Stimulated activated CD4-positive, alpha-beta T cell treated with anti-CD3 and anti-CD28 coated beads, Interleukin-1b, Interleukin-23, amount 100 ng/mL, for 1 hour (primary cell): Measurements from ENCODE around the gene PURB.
"Not testable (repeated sequence)": the region's sequence is repeated elsewhere in the genome, so short reads cannot be mapped to it uniquely, and the experiment has no call there.

ENCODE experiments used
- DNase-seq, 2 donors: peaks; one replicate each; pipeline ENCODE4 v3.0.0-alpha.2; 2020; ENCODE audit warnings: low read depth in 2 of 2

PURB gene

DNA sequence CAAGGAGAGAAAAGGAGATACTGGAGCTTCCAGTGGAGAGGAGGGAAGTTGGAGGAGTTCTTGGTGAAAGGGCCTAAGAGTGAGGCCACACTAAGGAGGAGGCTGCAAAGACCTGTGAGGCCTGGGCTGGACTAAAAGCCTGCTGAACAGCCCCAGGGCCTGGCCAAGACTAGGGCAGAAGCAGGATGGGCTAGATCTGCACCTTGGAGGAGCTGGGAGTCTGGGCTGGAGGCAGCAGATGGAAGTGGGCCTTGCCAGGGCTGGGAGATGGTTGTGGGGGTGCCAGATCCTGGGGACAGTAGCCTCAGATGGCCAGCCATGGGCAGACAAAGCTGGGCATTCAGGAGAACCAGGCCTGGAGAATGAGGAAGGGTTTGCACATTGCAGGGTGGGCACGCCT, 6.5 kb upstream of the PURB start:
- no peak for DNase-seq

DNA sequence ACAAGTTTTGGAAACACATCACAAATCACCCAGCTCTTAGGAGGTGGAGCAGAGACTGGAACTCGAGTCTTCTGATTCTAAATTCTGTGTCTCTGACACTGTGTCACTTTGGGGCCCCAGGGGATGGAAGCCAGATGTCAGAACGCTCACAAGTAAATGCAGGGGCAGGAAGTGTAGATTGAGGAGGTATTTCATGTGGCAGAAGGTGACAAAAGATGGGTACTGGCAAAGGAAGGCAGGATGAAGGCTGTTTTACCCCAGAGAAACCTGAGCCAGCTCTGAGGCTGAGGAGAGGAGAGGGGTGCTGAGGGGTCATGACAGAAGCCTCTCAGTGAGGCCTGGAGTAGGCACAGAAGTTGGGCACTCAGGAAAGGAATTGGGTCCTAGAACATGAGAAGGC, 6.0 kb upstream of the PURB start:
- no peak for DNase-seq

DNA sequence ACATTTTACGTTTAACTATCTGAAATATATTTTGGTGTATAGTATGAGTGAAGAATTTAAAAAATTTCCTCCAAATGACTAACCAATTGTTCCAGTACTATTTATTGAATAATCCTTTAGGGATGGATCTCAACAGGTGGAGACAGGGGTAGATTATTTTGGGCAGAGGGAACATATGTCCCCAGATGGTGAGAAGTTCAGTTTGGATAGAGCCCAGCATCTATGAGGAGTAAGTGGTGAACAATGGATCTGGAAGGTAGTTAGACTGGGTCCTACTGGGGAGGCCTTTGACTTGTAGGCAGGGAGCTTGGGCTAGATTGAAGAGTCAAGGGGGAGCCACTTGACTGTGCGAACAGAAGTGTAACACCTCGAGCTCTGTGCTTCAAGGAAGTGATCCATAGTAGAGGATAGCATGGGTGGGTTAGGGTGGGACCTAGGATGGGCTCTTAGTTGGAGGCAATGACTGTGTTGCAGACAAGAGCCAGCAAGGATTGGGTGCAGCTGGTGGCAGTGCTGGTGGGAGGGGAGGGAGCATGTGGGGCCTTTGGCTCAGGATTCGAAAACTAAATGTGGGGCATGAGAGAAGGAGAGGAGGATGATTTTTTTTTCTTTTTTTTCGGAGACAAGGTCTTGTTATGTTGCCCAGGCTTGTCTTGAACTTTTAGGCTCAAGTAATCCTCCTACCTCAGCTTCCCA, 3.9 kb upstream of the PURB start:
- DNase-seq, result no peak

DNA sequence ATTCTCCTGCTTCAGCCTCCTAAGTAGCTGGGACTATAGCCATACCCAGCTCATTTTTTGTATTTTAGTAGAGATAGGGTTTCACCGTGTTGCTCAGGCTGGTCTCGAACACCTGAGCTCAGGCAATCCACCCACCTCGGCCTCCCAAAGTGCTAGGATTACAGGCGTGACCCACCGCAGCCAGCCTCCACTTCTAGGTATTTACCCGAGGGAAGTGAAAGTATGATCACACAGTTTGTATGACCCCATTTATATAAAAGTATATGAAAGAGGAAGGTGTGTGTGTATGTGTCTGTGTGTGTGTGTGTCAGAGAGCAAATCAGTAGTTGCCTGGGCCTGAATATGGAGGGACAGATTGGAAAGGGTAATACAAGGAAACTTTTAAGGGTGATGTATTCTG, 2.0 kb upstream of the PURB start:
- DNase-seq, result no peak

DNA sequence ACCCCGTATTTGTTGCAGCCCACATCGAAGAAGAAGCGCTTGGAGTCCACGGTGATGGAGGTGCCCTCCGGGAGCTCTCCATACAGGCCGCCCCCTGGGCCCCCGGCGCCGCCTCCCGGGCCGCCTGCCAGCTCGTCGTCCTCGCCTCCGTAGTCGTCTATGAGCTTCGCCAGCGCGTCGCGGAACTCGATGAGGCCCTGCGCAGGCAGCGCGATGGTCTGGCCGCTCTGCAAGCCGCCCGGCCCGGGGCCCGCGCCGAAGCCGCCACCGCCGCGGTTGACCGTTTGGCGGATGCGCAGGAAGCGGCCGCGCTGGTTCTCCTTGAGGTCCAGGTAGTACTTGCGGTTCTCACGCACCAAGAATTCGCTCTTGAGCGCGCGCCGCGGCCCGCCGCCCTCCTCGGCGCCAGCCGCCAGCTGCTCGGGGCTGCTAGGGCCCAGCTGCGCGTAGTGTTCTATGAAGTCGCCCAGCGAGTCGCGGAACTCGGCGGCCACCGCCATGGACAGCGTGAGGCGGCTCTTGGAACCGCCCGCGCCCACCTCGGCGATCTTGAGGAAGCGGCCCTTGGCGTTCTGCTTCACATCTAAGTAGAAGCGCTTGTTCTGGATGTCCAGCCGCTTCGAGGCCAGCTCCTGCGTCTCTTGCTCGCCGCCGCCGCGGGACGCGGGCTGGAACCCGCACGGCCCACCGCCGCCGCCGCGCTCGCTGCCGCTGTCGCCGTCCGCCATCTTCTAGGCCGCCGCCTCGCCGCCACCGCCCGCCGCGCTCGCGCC, 523 bp downstream of the PURB start:
- DNase-seq, result peak in 1 of 2 donors; percentile 10

DNA sequence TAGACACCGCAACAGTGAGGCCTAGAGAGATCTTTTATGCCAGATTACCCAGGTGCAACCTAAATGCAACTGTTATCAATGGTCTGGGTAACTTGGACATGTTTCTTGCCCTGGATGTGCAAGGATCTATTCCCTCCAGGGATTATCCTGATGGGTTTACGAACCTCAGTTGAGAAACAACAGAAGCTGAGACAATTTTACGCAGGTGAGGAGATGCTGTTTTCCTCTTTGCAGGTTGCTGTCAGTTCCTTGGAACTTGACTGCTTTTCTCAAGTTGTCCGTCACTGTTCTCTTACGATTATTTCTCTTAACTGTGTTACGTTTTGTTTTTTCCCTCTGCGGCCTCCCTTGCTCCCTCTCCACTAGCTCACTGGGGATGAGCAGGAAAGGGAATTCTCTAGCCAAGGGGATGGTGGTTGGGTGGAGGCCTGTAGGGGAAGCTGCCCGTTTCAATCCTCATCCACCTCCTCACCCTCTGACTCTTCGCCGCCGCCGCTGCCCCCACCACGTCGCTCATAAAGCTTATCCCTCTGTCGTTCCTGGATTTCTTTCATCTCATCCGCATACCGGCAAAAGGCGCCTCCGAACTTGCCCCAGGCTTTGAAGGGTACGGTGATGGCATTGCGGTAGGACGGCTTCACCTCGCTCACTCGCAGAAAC, 1.2 kb downstream of the PURB start:
- DNase-seq, result no peak

DNA sequence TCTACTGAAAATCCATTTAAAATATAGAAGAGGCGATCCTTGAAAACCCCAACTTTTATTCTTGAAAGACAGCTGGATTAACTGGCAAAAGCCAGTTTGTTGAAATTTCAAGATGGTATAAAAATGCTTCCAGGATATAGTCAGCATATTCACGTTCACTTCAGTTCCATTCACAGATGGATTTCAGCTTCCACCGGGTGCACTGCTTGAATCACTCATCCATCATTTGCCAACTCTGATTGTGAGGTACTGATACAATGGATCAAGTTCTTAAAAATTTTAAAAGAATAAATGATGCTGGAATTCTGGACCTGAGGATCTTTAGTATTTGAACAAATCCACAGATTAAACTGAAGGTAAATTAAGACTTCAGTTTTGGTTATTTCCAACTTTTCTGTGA, 2.4 kb downstream of the PURB start:
- DNase-seq, result no peak

DNA sequence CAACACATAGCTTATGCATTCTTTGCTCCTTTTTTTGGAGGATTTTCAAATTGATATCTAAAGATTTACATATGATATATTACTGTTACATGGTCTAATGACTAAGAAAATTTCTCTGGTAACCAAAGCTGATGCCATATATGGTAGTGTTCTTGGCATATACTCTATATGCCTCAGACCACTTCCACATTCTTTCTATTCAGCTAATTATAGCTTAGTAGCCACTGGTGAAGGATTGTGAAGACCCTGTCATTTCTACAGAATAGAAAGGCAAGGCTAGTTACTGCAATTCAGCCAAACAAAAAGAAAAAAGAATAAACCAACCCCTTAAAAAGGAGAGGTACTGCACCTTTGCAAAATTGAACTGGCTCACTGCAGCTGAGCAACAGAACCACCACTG, 3.7 kb downstream of the PURB start:
- DNase-seq, result no peak

DNA sequence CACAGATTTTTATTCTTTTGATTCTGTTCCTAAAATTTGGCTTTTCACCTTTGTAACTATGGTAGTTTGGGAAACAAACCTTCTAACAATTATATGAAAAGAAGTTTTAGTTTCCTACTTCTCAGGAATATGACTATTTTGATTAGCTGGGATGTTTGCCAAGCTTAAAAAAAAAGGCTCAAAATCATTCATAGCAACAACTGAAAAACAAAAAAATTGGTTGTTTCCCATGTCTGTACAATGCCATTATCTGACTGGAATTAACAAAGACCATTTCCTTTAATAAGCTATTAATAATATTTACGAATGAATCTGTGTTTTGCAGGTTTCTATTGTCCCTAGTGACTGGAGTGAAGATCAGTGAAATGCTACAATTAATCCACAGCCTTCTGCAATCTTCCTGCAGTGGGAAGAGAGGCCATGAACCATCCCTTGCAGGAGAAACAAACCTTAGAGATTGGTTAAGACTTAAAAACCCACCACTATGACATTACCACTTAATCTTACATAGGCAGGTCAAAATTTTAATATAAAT, 4.2 kb downstream of the PURB start:
- no peak for DNase-seq

DNA sequence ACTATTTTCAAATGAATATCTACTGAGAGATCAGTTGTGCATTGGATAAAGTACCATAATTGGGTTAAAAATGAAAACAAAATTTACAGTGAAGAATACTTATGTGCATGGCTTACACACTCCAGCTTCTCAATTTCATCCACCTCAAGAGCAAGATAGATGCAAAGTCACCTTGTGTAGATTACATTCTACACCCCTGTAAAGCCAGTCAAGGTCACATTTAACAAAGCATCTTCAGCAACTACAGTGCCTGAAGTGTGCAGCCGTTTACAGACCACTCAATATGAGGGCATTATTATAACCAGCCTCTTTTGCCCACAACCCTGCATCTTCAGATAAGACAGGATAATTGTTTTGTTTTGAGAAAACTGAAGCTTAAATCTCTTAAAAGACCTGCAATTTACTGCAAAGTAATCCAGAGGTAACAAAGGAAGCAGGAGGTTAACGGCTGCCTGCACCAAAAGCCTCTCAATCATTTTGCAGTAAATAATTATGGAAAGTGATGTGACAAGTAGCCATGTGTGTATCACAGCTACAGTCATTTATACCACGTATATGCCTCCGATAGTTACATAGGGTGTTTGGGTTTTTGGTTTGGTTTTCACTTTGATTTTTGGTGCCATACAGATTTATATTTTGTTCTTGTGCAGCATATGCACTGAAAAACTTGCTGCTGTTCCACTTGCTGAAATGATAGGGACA, 4.9 kb downstream of the PURB start:
- no peak for DNase-seq

DNA sequence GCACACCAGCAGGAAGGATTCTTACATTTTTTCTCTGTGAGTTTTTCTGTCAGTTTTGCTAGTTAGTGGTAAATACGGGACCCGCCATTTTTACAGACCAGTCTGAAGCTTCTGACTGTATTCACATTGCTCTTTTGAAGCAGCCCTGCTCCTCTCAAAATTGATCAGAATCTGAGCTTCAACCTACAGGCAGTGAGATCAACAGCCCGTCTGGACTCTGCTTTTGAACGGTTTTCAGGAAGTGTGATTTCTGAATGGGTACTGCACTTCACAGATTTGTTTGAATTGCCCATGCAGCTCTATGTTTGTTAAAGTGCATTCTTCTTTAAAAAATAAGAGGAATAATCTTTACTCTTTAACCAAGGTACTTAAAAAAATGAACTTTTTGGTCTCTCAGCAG, 8.9 kb downstream of the PURB start:
- no peak for DNase-seq

DNA sequence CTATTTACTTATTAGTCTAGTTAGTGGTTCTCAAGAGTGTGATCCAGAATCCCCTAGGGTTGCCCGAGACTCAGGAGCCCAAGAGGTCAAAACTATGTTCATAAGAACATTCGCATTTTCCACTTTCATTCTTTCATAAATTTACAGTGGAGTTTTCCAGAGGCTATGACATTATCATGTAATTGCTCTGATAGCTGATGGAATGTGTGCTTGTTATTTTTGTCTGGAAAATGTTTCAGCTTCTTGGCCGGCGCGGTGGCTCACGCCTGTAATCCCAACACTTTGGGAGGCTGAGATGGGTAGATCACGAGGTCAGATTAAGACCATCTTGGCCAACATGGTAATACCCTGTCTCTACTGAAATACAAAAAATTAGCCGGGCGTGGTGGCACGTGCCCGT, 10.1 kb downstream of the PURB start:
- no peak for DNase-seq

DNA sequence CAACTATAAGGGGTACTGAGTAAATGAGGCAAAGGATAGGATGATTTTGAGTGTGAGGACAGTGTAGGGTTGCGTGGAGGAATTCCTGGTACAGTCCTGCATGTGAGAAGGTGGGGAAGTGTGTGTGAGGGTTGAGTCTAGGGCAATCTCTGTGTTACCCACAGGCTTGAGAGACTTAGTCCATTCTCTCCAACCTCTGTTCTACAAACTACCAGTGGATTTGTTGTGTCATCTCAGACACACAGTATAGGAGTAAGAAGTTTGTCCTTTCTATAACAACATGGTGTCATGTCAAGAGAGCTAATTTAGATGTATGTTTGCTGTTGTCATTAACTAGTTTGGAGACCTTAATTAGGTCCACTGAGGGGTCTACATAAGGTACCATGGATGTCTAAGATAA, 12.5 kb downstream of the PURB start:
- DNase-seq, result no peak

DNA sequence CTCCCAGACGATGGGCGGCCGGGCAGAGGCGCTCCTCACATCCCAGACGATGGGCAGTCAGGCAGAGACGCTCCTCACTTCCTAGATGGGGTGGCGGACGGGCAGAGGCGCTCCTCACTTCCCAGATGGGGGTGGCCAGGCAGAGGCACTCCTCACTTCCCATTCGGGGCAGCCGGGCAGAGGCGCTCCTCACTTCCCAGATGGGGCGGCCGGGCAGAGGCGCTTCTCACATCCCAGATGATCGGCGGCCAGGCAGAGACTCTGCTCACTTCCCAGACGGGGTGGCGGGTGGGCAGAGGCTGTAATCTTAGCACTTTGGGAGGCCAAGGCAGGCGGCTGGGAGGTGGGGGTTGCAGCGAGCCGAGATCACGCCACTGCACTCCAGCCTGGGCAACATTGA, 13.4 kb downstream of the PURB start:
- DNase-seq, result not testable (repeated sequence)

DNA sequence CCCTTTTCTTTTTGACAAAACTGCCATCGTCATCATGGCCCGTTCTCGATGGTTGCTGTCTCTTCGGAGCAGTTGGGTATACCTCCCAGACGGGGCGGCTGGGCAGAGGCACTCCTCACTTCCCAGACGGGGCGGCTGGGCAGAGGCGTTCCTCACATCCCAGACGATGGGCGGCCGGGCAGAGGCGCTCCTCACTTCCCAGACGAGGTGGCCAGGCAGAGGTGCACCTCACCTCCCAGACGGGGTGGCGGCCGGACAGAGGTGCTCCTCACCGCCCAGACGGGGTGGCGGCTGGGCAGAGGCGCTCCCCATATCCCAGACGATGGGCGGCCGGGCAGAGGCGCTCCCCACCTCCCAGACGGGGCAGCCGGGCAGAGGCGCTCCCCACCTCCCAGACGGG, 14.6 kb downstream of the PURB start:
- not testable (repeated sequence) for DNase-seq

DNA sequence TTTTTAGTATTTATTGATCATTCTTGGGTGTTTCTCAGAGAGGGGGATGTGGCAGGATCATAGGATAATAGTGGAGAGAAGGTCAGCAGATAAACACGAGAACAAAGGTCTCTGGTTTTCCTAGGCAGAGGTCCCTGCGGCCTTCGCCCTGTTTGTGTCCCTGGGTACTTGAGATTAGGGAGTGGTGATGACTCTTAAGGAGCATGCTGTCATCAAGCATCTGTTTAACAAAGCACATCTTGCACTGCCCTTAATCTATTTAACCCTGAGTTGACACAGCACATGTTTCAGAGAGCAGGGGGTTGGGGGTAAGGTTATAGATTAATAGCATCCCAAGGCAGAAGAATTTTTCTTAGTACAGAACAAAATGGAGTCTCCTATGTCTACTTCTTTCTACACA, 15.0 kb downstream of the PURB start:
- not testable (repeated sequence) for DNase-seq

DNA sequence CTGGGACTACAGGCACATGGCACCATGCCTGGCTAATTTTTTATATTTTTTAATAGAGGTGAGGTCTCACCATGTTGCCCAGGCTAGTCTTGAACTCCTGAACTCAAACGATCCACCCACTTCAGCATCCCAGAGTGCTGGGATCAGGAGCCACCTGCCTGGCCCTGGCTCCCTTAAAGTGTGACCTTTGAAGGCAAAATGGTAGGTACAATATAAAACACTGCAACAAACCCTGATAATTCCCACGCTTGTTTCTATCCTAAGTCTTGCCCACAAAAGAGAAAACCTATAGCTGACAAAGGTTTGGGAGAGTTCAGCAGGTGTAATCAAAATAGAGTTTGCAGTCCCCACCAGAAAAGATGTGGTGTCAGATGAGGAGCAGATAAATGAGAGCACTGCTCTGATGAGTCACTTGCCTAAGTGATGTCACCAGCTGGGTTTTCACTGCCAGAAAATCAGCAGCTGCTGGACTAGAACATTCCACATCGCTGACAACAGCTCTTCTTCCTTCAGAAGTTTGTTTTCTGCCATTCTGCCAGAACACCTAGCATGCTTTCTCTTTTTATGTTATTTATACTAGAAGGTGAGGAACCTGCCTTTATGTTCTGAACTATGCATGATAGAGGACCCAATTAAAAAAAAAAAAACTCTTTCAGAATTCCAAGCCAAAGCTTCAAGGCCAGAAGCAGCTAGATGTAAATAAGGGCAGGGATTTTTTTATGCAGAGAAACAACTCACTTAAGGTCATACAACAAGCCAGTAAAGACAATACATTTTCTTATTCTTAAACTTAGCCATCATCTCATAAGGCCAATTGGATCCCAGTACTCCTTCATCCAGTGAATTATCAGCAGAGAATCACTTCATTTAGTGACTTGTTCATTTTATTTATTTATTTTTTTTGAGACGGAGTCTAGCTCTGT, 18.0 kb downstream of the PURB start:
- DNase-seq, result no peak

DNA sequence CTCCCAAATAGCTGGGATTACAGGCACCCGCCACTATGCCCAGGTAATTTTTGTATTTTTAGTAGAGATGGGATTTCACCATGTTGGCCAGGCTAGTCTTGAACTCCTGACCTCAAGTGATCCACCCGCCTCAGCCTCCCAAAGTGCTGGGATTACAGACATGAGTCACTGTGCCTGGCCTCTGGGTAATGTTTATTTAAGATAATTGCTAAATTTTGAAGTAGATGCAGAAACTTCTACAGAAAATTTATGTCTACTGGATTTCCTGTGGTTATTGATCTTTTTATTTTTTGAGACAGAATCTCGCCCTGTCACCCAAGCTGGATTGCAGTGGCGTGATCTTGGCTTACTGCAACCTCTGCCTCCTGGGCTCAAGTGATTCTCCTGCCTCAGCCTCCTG, 23.4 kb downstream of the PURB start:
- not testable (repeated sequence) for DNase-seq

DNA sequence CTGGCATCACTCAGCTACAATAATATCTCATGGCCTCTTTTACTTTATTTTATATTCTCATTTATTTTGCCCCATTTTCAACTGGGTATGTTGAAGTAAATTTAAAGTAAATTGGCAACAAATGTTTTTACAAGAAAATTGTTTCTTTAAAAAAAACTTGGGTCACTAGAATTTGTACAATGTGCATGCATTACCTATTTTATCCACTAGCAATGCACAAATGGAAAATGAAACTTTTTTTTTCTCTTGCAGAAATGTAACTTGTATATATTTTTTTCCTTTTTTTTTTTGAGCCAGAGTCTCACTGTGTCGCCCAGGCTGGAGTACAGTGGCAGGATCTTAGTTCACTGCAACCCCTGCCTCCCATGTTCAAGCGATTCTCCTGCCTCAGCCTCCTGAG, 27.2 kb downstream of the PURB start:
- DNase-seq, result no peak

DNA sequence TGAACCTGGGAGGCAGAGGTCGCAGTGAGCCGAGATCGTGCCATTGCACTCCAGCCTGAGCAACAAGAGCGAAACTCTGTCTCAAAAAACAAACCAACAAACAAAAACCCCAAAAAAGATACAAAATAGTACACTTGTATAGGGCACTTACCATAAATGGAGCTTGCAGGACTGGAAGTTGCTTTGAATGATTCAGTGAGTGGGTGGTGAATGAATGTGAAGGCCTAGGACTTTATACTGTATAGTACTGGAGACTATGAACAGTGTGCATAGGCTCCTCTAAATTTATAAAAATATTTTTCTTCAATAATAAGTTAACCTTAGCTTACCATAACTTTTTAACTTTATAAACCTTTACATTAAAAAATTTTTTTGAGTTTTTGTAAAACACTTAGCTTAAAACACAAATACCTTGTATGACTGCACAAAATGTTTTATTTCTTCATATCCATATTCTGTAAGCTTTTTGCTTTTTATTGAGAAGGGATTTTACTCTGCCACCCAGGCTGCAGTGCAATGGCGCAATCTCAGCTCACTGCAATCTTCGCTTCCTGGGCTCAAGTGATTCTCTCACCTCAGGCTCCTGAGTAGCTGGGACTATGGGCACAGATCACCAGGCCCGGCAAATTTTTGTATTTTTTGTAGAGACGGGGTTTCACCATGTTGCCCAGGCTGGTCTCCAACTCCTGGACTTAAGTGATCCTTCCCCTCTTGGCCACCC, 30.5 kb downstream of the PURB start:
- DNase-seq, result no peak
